ENCODE results near the gene DNASE1L2.
A peak's percentile ranks its signal among the peaks of the same experiment; 100 is the strongest.

The DNASE1L2 gene

GRCh38 chr16:2251296-2252111 lies 15.3 kb downstream of the DNASE1L2 start, which contains the start of gene ECI1 (continued):
- TF ChIP-seq ZNF398 (tag by site-specific recombination; IDR thresholded peaks at IDR 0.05) (peak; percentile 22; the same call in 1 of the 2 replicates), ZNF350 (tag by site-specific recombination; IDR thresholded peaks at IDR 0.05) (no peak), ZNF114 (tag by site-specific recombination; IDR thresholded peaks at IDR 0.05) (no peak), SETDB1 (IDR thresholded peaks at IDR 0.05; ENCODE audit: insufficient read length, low read length) (no peak), BCL11A (tag by site-specific recombination; IDR thresholded peaks at IDR 0.05; ENCODE audit: low read depth) (peak; percentile 88; the same call in 1 of the 2 replicates), AEBP2 (tag by site-specific recombination; IDR thresholded peaks at IDR 0.05; ENCODE audit: borderline replicate concordance) (no peak), ZFP69B (tag by site-specific recombination; IDR thresholded peaks at IDR 0.05) (peak; percentile 65), ZBTB6 (tag by site-specific recombination; IDR thresholded peaks at IDR 0.05) (no peak), ZNF404 (tag by site-specific recombination; IDR thresholded peaks at IDR 0.05) (no peak), ZNF292 (tag by site-specific recombination; IDR thresholded peaks at IDR 0.05; ENCODE audit: borderline replicate concordance, low read depth) (no peak), FEZF1 (tag by site-specific recombination; IDR thresholded peaks at IDR 0.05) (no peak; the same call in none of the 2 replicates), KLF1 (tag by site-specific recombination; IDR thresholded peaks at IDR 0.05) (peak; percentile 87), PRDM6 (tag by site-specific recombination; IDR thresholded peaks at IDR 0.05) (no peak), ZNF488 (tag by site-specific recombination; IDR thresholded peaks at IDR 0.05) (no peak), ZNF549 (tag by site-specific recombination; IDR thresholded peaks at IDR 0.05) (no peak), ZNF561 (tag by site-specific recombination; IDR thresholded peaks at IDR 0.05; ENCODE audit: borderline replicate concordance) (peak; percentile 99), ZNF394 (tag by site-specific recombination; IDR thresholded peaks at IDR 0.05; ENCODE audit: borderline replicate concordance) (peak; percentile 59; the same call in 1 of the 2 replicates), ZNF623 (tag by site-specific recombination; IDR thresholded peaks at IDR 0.05) (no peak), ZNF529 (tag by site-specific recombination; IDR thresholded peaks at IDR 0.05; ENCODE audit: insufficient replicate concordance) (no peak), YY2 (tag by site-specific recombination; IDR thresholded peaks at IDR 0.05) (0 out of 2 replicates have a peak, but pooled peaks have one; percentile 36), ZNF362 (tag by site-specific recombination; IDR thresholded peaks at IDR 0.05) (no peak), ZNF548 (tag by site-specific recombination; IDR thresholded peaks at IDR 0.05) (no peak), ZNF24 (tag by site-specific recombination; IDR thresholded peaks at IDR 0.05) (peak; percentile 77; the same call in 1 of the 2 replicates), REPIN1 (tag by site-specific recombination; IDR thresholded peaks at IDR 0.05; ENCODE audit: low read depth) (no peak), HOXC10 (CRISPR knock-in tag; IDR thresholded peaks at IDR 0.05) (no peak), ZNF311 (tag by site-specific recombination; IDR thresholded peaks at IDR 0.05; ENCODE audit: borderline replicate concordance) (no peak), TSHZ1 (tag by site-specific recombination; IDR thresholded peaks at IDR 0.05; ENCODE audit: borderline replicate concordance) (no peak)

Measured in HEK293 (cell line).